HG03521 (cell line): ENCODE results near the gene CDK10.
"Not testable (repeated sequence)": the region's sequence is repeated elsewhere in the genome, so short reads cannot be mapped to it uniquely, and the experiment has no call there.

Experiments used
- ATAC-seq: cut with Tn5 transposase; IDR thresholded peaks from one replicate; pipeline ENCODE4 v1.9.1; 2021; ENCODE audit warnings: mild to moderate bottlenecking, moderate library complexity; ENCODE audit not compliant: unreplicated experiment

The CDK10 gene

DNA sequence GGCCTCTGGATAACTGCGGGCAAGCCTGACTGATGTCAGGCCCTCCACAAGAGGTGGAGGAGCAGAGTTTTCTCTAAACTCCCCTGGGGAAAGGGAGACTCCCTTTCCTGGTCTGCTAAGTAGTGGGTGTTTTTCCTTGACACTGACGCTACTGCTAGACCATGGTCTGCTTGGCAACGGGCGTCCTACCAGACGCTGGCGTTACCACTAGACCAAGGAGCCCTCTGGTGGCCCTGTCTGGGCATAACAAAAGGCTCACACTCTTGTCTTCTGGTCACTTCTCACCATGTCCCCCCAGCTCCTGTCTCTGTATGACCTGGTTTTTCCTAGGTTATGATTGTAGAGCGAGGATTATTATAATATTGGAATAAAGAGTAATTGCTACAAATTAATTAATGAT, 19.5 kb upstream of the CDK10 start:
- not testable (repeated sequence) for ATAC-seq

DNA sequence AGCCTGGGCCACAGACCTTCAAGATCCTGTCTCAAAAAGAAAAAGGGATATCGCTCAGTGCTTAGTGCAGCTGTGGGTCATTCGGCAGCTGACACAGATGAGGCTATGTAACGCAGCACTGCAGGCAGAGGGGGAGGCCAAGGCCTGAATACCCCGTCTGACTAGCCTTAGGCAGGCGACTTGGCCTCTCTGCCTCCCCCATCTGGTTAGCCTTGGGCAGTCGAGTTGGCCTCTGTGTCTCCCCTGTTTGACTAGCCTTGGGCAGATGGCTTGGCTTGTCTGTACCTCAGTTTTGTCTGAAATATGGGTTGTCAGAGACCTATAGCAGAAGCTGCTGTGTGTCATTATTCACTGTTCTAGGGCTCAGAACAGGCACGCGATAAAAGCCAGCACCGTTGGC, 18.9 kb upstream of the CDK10 start:
- ATAC-seq: no peak

DNA sequence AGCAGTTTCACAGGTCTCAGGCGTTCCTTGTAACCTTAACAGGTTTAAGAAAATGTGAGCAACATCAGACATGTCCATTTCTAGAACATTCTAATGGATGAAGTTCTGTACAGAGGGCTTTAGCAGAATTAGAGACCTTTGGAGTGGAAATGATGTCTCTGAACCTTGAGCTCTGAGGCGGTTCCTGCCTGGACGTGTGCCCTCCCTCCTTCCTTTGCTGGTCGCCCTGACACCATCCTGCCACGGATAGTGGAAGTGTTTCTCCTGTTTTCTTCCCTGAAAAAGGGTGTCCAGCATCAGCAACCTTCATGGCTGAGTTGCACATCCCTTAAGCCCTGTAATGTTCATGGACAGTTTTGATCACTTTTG, 17.7 kb upstream of the CDK10 start:
- ATAC-seq: no peak

DNA sequence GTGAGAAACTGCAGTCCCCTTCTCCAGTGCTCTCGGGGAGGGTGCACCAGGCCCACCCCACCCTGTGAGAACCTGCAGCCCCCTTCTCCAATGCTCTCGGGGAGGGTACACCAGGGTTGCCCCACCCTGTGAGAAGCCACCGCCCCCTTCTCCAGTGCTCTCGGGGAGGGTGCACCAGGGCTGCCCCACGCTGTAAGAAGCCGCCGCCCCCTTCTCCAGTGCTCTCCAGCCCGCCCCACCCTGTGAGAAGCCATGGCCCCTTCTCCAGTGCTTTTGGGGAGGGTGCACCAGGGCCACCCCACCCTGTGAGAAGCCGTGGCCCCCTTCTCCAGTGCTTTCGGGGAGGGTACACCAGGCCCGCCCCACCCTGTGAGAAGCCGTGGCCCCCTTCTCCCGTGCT, 16.7 kb upstream of the CDK10 start:
- ATAC-seq: no peak

- no peak for ATAC-seq
These were observed 15.7 kb upstream of the CDK10 start for GRCh38 chr16:89670496-89671431.

DNA sequence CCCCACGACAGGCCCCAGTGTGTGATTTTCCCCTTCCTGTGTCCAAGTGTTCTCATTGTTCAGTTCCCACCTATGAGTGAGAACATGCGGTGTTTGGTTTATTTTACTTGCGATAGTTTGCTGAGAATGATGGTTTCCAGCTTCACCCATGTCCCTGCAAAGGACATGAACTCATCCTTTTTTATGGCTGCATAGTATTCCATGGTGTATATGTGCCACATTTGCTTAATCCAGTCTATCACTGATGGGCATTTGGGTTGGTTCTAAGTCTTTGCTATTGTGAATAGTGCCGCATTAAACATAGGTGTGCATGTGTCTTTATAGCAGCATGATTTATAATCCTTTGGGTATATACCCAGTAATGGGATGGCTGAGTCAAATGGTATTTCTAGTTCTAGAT, 14.9 kb upstream of the CDK10 start:
- ATAC-seq: not testable (repeated sequence)

GRCh38 chr16:89672177-89672941, 14.1 kb upstream of the CDK10 start:
- ATAC-seq: no peak

DNA sequence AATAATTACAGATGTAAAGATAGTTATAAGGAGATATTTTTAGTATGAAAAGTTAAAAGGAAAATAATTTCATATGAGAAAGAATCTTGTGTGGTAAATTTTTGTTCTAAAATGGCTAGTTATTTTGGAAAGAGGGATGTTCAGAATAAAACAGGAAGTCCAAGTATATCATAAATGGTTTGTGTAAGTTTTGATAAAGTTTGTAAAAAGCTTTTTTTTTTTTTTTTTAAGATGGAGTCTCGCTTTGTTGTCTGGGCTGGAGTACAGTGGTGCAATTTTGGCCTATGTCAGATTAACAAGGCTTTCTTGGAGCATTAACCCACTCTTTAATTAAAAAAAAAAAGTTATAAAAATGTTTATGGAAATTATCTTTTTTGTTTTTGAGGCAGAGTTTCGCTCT, 8.2 kb upstream of the CDK10 start:
- ATAC-seq: no peak

GRCh38 chr16:89685916-89686315, 573 bp upstream of the CDK10 start:
- ATAC-seq: no peak

DNA sequence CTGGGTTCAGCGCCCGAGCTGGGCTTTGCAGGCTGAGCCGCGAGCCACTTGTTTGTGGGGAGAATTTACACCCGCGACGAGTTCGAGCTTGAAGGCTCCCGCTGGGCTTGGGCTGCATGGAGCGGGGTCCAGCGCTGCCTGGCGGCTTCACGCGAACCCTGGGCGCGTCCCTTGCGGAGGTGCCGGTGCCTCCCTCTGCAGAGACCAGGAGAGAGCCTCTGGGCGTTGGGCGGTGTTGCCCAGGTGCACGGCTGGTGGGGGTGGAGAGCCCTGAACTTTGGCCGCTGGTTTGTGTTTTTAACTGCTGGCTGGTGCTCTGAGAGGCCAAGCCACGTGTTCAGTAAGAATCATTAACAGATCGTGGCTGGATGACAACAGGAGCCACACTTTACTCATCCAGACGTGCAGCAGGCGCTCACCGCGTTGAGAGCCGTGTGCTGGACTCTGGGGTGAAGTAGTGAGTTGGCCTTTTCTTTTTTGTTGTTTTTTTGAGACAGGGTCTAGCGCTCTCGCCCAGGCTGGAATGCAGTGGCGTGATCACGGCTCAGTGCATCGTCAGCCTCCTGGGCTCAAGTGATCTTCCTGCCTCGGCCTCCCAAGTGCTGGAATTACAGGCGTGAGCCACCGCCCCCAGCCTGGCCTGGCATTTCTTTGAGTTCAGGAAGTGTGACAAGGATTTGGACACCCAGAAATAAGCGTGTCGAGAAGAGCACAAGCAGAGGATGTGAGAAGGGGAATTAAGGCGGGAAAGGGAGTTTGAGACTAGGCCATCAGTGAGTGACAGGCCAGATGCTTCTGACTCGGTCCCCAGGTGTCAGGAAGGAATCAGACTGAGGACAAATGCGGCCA, 827 bp downstream of the CDK10 start:
- ATAC-seq: peak; percentile 39

DNA sequence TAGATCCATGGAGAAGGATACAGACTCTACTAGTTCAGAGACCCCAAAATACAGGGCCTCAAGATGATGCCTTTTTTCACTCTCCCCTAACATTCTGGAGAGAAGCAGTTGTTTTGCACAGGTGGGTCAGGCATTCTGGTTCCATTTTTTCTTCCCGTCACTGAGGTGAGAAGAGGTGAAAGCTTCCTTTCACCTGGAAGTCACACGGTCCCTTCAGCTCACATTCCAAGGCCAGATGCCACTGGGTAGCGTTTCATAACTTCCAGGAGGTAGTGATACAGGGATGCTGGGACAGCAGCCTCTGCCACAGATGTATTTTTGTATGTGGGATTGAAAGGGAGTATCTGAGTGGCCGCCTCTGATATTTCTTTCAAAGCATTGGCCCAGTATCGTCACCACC, 1.9 kb downstream of the CDK10 start:
- no peak for ATAC-seq

DNA sequence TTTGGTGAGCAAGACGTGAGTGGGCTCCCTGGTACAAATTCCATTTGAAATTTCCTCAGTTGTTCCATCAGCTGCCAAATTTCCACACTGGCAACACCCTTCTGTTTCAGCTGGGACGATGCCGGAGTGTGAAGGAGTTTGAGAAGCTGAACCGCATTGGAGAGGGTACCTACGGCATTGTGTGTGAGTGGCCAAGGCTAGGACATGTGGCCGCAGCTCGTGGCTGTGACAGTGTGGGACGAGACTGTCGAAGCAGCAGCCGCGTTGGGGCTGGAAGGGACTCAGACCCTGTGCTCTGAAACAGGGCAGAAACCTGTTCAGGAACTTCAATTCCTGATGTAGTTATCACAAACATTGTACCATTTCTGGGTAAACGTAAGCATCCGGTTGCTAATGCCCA, 2.7 kb downstream of the CDK10 start:
- ATAC-seq: no peak

DNA sequence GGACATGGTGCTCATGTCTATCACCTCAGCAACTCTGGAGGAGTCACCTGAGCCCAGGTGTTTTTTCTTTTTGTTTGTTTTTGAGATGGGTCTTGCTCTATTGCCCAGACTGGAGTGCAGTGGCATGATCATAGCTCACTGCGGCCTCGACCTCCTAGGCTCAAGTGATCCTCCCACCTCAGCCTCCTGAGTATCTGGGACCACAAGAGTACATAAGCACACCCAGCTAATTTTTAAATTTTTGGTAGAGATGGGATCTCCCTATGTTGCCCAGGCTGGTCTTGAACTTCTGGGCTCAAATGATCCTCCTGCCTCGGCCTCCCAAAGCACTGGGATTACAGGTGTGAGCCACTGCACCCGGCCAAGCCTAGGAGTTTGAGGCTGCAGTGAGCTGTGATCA, 3.1 kb downstream of the CDK10 start:
- ATAC-seq: not testable (repeated sequence)

DNA sequence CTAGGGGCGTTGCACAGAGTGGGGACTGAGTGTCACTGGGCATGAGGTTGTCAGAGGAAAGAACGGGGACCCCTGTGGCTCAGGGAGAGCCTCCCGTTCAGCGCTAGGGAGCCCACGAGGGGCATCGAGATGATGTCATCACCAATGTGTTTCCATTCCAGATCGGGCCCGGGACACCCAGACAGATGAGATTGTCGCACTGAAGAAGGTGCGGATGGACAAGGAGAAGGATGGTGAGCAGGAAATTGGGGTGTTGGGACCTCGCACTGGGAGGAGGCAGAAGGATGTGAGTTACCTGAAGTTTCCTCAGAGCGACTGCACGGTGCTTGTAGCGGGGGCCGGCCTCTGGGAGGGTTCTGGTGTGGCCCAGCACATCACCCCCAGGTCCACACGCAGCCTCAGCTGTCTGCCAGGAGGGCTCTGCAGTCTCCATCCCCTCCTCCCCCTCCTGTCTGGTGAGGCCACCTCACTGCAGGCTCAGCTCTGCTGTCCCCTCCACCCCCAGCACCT, 4.0 kb downstream of the CDK10 start:
- ATAC-seq: no peak

GRCh38 chr16:89691231-89691985, 4.9 kb downstream of the CDK10 start:
- ATAC-seq: no peak

- ATAC-seq: no peak
These were observed 5.6 kb downstream of the CDK10 start for GRCh38 chr16:89691986-89692569.

- ATAC-seq: no peak
These were observed 6.8 kb downstream of the CDK10 start for GRCh38 chr16:89693289-89693731.

GRCh38 chr16:89693931-89694783, 7.7 kb downstream of the CDK10 start:
- no peak for ATAC-seq

DNA sequence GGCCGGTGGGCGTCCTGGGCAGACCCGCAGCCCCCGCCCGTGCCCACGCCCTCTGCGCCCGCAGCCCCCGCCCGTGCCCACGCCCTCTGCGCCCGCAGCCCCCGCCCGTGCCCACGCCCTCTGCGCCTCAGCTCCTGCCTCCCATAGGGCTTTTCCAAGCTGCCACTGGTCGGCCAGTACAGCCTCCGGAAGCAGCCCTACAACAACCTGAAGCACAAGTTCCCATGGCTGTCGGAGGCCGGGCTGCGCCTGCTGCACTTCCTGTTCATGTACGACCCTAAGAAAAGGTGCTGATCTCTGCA, 8.2 kb downstream of the CDK10 start:
- ATAC-seq: not testable (repeated sequence)
